PC-3 (cell line): ENCODE data around the gene CSN1S1. TPM values are rescaled to one million over a fixed set of nuclear protein-coding genes. Genes with fewer than 3 reads are reported as not detected.

Experiments
- ATAC-seq: fragments of 200-7000 bp; cut with Tn5 transposase; 2 replicates; pipeline ENCODE4 v1.9.1; 2020; ENCODE audit warnings: mild to moderate bottlenecking, moderate library complexity
- Bru-seq: library from RNA; stranded (reverse); fragments of 400-500 nt; gene quantifications from one replicate; lab custom pipeline; 2021; lab: Mats Ljungman, UMichigan
- BruChase-seq, 2 experiments: library from RNA; stranded (reverse); fragments of 400-500 nt; gene quantifications; one replicate each; lab custom pipeline; 2021; lab: Mats Ljungman, UMichigan
- BruUV-seq: library from RNA; stranded (reverse); fragments of 400-500 nt; replicated peaks from 2 replicates; lab custom pipeline; 2021; lab: Mats Ljungman, UMichigan
- CTCF ChIA-PET: fragments of 300-600 bp; sonication (Branson Sonifier 250); formaldehyde crosslinking; loops from one replicate; lab custom pipeline; 2022; ENCODE audit warnings: antibody characterized with exemption; lab: Charles Lee
- POLR2A ChIA-PET: fragments of 300-600 bp; sonication (Branson Sonifier 250); formaldehyde crosslinking; loops from one replicate; lab custom pipeline; 2022; ENCODE audit warnings: antibody characterized with exemption; ENCODE audit not compliant: unreplicated experiment; lab: Charles Lee
- DNase-seq: peaks from one replicate; pipeline ENCODE4 v3.0.0-alpha.2; 2015
- H2AFZ ChIP-seq: fragments of 300-600 bp; sonication (generic); 2 replicates; pipeline ENCODE4 v1.6.0; 2016; ENCODE audit warnings: antibody characterized with exemption, low read length
- H3F3A ChIP-seq: fragments of 300-600 bp; sonication (generic); one replicate; pipeline ENCODE4 v1.6.0; 2017; ENCODE audit warnings: antibody characterized with exemption, low read length, control low read depth, mild to moderate bottlenecking; ENCODE audit not compliant: unreplicated experiment
- H3K27ac ChIP-seq: fragments of 300-600 bp; sonication (generic); 2 replicates; pipeline ENCODE4 v1.5.1; 2016; ENCODE audit warnings: mild to moderate bottlenecking, low read length
- H3K27me3 ChIP-seq: fragments of 300-600 bp; sonication (generic); 2 replicates; pipeline ENCODE4 v1.6.1; 2016; ENCODE audit warnings: low read length, mixed read lengths
- H3K36me3 ChIP-seq: fragments of 300-600 bp; sonication (generic); 2 replicates; pipeline ENCODE4 v1.6.1; 2016; ENCODE audit warnings: low read depth, mixed run types, low read length, mixed read lengths
- H3K4me1 ChIP-seq: fragments of 300-600 bp; sonication (generic); 2 replicates; pipeline ENCODE4 v1.5.1; 2016; ENCODE audit warnings: low read length; ENCODE audit not compliant: insufficient read depth
- H3K4me2 ChIP-seq: fragments of 300-600 bp; sonication (generic); 2 replicates; pipeline ENCODE4 v1.6.0; 2016; ENCODE audit warnings: low read length
- H3K4me3 ChIP-seq: fragments of 300-600 bp; sonication (generic); 2 replicates; pipeline ENCODE4 v1.5.1; 2016; ENCODE audit warnings: mild to moderate bottlenecking, low read length, mixed read lengths
- H3K79me2 ChIP-seq: fragments of 300-600 bp; sonication (generic); 2 replicates; pipeline ENCODE4 v1.6.1; 2017; ENCODE audit warnings: low read length, mixed read lengths
- H3K9ac ChIP-seq: fragments of 300-600 bp; sonication (generic); 2 replicates; pipeline ENCODE4 v1.6.0; 2016; ENCODE audit warnings: mild to moderate bottlenecking, low read length
- H3K9me2 ChIP-seq: fragments of 300-600 bp; sonication (generic); replicated peaks from 2 replicates; pipeline ENCODE4 v1.6.1; 2016; ENCODE audit warnings: mixed run types, low read length, mixed read lengths
- H3K9me3 ChIP-seq: fragments of 300-600 bp; sonication (generic); 2 replicates; pipeline ENCODE4 v1.6.1; 2016; ENCODE audit warnings: low read length, mixed read lengths
- H4K20me1 ChIP-seq: fragments of 300-600 bp; sonication (generic); 2 replicates; pipeline ENCODE4 v1.6.1; 2016; ENCODE audit warnings: low read length, mixed read lengths
- EZH2 ChIP-seq: fragments of 300-600 bp; sonication (generic); IDR thresholded peaks from one replicate; pipeline ENCODE4 v1.6.1; 2017; ENCODE audit warnings: antibody characterized with exemption, mild to moderate bottlenecking, low read length; ENCODE audit not compliant: unreplicated experiment
- EZH2phosphoT487 ChIP-seq: fragments of 300-600 bp; sonication (generic); IDR thresholded peaks from 2 replicates; pipeline ENCODE4 v1.6.1; 2018; ENCODE audit warnings: mild to moderate bottlenecking, antibody characterized with exemption, low read length, borderline replicate concordance
- intact Hi-C: fragments of 100-400 bp; cut with micrococcal nuclease; formaldehyde crosslinking; loops from 2 replicates; pipeline ENCODE4 v1.9.0; 2023
- long read RNA-seq: library from polyadenylated mRNA; unstranded; transcript quantifications from one replicate; pipeline ENCODE4 v2.0.0, GENCODE V29; 2021; ENCODE audit not compliant: unreplicated experiment
- total RNA-seq: library from RNA; depleted of rRNA; stranded (reverse); fragments of >200 nt; gene quantifications from 2 replicates; pipeline ENCODE4 v1.2.3, GENCODE V29; 2014; rRNA removed
- TF ChIP-seq, protein P1 (sequence below): fragments of 300-600 bp; sonication (generic); conservative IDR thresholded peaks from 2 replicates; pipeline ENCODE4 v1.5.1; 2017; ENCODE audit warnings: antibody characterized with exemption, low read depth, mild to moderate bottlenecking, low read length

CSN1S1 gene, protein sequence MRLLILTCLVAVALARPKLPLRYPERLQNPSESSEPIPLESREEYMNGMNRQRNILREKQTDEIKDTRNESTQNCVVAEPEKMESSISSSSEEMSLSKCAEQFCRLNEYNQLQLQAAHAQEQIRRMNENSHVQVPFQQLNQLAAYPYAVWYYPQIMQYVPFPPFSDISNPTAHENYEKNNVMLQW
- total RNA-seq (not detected in 2 replicates), Bru-seq, nascent RNA (not detected), BruChase-seq, experiment 1, labeled RNA remaining after a 6-hour chase (not detected), BruChase-seq, experiment 2, labeled RNA remaining after a 2-hour chase (not detected)
- long read RNA-seq: 0 reads

DNA sequence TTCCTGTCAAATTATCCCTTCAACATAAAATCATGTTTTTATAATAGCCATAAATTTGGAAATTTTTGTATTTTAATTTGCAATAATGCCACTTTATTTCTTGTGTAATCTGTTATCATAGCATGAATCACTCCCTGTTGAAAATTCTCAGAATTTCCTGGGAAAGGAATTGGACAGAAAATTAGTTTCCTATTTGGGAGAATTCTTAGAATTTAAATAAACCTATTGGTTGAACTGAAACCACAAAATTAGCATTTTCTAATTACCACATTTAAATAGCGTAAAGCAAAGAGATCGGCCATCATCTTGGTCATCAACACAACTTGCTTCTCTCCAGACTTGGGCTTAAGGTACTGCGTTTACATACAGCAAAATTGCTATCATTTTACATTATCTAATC is at the start of gene CSN1S1:
Gene CSN1S1 (plus strand): TSS at position 301 of the 400 bp plus-strand sequence. CDS start 1,488 bp downstream, outside the sequence.
- intact Hi-C loops: no loop called here
- BruUV-seq: no TSS peak

DNA sequence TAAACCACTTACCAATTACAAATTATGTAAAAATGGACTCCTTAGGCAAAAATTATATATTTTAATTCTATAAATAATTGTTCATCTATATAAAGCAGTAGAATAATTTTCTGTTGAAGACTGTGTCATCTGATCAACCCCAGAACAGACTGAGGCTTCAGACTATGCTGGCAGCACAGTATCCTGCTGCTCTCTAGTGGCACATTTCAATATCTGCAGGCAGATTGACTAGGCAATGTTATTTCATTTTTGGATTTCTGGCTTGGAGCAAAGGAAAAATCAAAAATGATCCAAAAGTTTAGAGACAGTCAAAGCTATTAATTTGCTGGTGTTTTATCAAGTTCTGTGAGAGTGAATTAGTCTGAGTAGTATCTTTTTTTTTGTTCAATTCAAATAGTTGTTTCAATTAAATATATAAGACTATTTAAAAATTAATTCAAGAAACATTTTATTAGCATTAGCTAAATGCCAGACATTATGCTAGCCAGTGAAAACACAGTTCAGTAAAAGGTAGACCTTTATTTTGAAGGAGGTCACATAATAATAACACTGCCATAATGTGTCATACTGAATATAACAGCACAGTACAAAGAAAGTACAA is 49.6 kb upstream of the CSN1S1 start:
- Histone ChIP-seq H3K9ac (no peak overlapping the region), H3F3A (no peaks in the 10 kb centered on the region), H3K27ac (no peak overlapping the region), H3K4me2 (no peak overlapping the region), H3K9me2 (no peaks in the 10 kb centered on the region), H3K27me3 (no peaks in the 10 kb centered on the region), H3K9me3 (no peaks in the 10 kb centered on the region), H2AFZ (no peak overlapping the region), H3K36me3 (no peaks in the 10 kb centered on the region), H3K79me2 (no peaks in the 10 kb centered on the region), H3K4me1 (no peaks in the 10 kb centered on the region), H4K20me1 (no peaks in the 10 kb centered on the region), H3K4me3 (no peak overlapping the region)
- ChIA-PET CTCF (interaction anchor here (0.7 kb wide), 1 partner anchor 284 kb away, joined by 4 read pairs; no protein-coding TSS in a partner anchor), POLR2A (interaction anchor here (0.6 kb wide), 1 partner anchor 174 kb away, joined by 3 read pairs; no protein-coding TSS in a partner anchor)
- ATAC-seq: peak; percentile 78
- DNase-seq: peak; percentile 66
- TF ChIP-seq EZH2: no peak
- TF ChIP-seq, protein P1, sequence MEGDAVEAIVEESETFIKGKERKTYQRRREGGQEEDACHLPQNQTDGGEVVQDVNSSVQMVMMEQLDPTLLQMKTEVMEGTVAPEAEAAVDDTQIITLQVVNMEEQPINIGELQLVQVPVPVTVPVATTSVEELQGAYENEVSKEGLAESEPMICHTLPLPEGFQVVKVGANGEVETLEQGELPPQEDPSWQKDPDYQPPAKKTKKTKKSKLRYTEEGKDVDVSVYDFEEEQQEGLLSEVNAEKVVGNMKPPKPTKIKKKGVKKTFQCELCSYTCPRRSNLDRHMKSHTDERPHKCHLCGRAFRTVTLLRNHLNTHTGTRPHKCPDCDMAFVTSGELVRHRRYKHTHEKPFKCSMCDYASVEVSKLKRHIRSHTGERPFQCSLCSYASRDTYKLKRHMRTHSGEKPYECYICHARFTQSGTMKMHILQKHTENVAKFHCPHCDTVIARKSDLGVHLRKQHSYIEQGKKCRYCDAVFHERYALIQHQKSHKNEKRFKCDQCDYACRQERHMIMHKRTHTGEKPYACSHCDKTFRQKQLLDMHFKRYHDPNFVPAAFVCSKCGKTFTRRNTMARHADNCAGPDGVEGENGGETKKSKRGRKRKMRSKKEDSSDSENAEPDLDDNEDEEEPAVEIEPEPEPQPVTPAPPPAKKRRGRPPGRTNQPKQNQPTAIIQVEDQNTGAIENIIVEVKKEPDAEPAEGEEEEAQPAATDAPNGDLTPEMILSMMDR: peak; percentile 82
- intact Hi-C loops: loop anchor here (1.0 kb wide), 2 partner anchors 58 to 192 kb away; no protein-coding TSS in a partner anchor
- no TSS peak for BruUV-seq

More for the DNA sequence above, at the start of gene CSN1S1:
- Histone ChIP-seq H3K79me2 (no peaks in the 10 kb centered on the region), H3K9ac (no peak within 1 kb of the TSS), H3K9me3 (no peaks in the 10 kb centered on the region), H3K4me1 (no peaks in the 10 kb centered on the region), H3K4me3 (no peak within 1 kb of the TSS), H3K27ac (no peak within 1 kb of the TSS), H3K9me2 (no peaks in the 10 kb centered on the region), H2AFZ (no peak within 1 kb of the TSS), H3K27me3 (peaks cover 25% of the 10 kb centered on the region; the same call in 1 of the 2 replicates), H4K20me1 (no peaks in the 10 kb centered on the region), H3F3A (no peaks in the 10 kb centered on the region), H3K4me2 (no peak within 1 kb of the TSS), H3K36me3 (no peaks in the 10 kb centered on the region)
- ATAC-seq: no peak
- no peak for TF ChIP-seq EZH2phosphoT487
- TF ChIP-seq, protein P1: no peak
- TF ChIP-seq EZH2: no peak
- POLR2A ChIA-PET: no interaction called here
- CTCF ChIA-PET: no interaction called here
- DNase-seq: no peak
